GM12878 (cell line): ENCODE measurements around the gene C3orf20. TPM values are rescaled to one million over a fixed set of nuclear protein-coding genes. Genes with fewer than 3 reads are reported as not detected.

Experiments
- ATAC-seq: fragments of 200-7000 bp; cut with Tn5 transposase; 3 replicates; pipeline ENCODE4 v1.9.1; 2020; ENCODE audit warnings: mild to moderate bottlenecking, moderate library complexity
- BruUV-seq: library from RNA; stranded (reverse); fragments of 400-500 nt; replicated peaks from 2 replicates; lab custom pipeline; 2021; lab: Mats Ljungman, UMichigan
- CTCF ChIA-PET: fragments of 300-600 bp; sonication (Branson Sonifier 250); formaldehyde crosslinking; extraction: SDS; loops from one replicate; lab custom pipeline; 2021; ENCODE audit warnings: inconsistent platforms; lab: Yijun Ruan, JAX
- POLR2A ChIA-PET: fragments of 350-600 bp; formaldehyde crosslinking; extraction: SDS; loops from one replicate; lab custom pipeline; 2021; ENCODE audit warnings: inconsistent platforms; lab: Charles Lee
- RAD21 ChIA-PET: fragments of 300-600 bp; sonication (Branson Sonifier 250); formaldehyde crosslinking; loops from one replicate; lab custom pipeline; 2023; ENCODE audit warnings: antibody characterized with exemption; ENCODE audit not compliant: unreplicated experiment; lab: Charles Lee
- SMC1A ChIA-PET: fragments of 300-600 bp; sonication (Branson Sonifier 250); formaldehyde crosslinking; loops from one replicate; lab custom pipeline; 2023; ENCODE audit not compliant: unreplicated experiment, uncharacterized antibody; lab: Charles Lee
- DNase-seq: peaks from one replicate; pipeline ENCODE4 v3.0.0-alpha.2; 2011; ENCODE audit warnings: low read depth, low spot score
- FAIRE-seq: peaks from 3 replicates; lab custom pipeline; 2011; peaks lifted over from hg19 to GRCh38; lab: Jason Lieb, UNC
- H2AFZ ChIP-seq: 2 replicates; pipeline ENCODE4 v1.6.0; 2011; ENCODE audit warnings: low read depth, low read length, control low read depth; ENCODE audit not compliant: control insufficient read depth
- H3K27ac ChIP-seq: 2 replicates; pipeline ENCODE4 v1.5.1; 2011; ENCODE audit warnings: control low read depth; ENCODE audit not compliant: control insufficient read depth, insufficient read depth
- H3K27me3 ChIP-seq, 2 experiments: replicated peaks in 1 of 2; 2 replicates each; pipeline versions ENCODE4 v1.6.0 to v1.6.1; 2011; ENCODE audit warnings: low read length in 1 of 2; ENCODE audit not compliant: control insufficient read depth in 2 of 2, insufficient read depth in 2 of 2
- H3K36me3 ChIP-seq, 2 experiments: 2 replicates each; pipeline ENCODE4 v1.5.1; 2011; ENCODE audit warnings: low read length in 1 of 2; ENCODE audit not compliant: control insufficient read depth in 2 of 2, insufficient read depth in 2 of 2
- H3K4me1 ChIP-seq: 2 replicates; pipeline ENCODE4 v1.6.1; 2011; ENCODE audit warnings: mild to moderate bottlenecking, low read length, moderate library complexity, mixed read lengths; ENCODE audit not compliant: control insufficient read depth, insufficient read depth
- H3K4me2 ChIP-seq: 2 replicates; pipeline ENCODE4 v1.6.0; 2011; ENCODE audit warnings: control low read depth; ENCODE audit not compliant: control insufficient read depth, insufficient read depth
- H3K4me3 ChIP-seq: fragments of 200-600 bp; sonication (generic); 2 replicates; pipeline ENCODE4 v1.5.1; 2016
- H3K79me2 ChIP-seq: 2 replicates; pipeline ENCODE4 v1.6.0; 2011; ENCODE audit warnings: low read length; ENCODE audit not compliant: control insufficient read depth, insufficient read depth
- H3K9ac ChIP-seq: 2 replicates; pipeline ENCODE4 v1.8.0; 2011; ENCODE audit warnings: low read length, control low read depth, mixed read lengths; ENCODE audit not compliant: control insufficient read depth, insufficient read depth
- H3K9me3 ChIP-seq: replicated peaks from 3 replicates; pipeline ENCODE4 v1.5.1; 2011; ENCODE audit warnings: mild to moderate bottlenecking, low read length; ENCODE audit not compliant: control insufficient read depth, insufficient read depth
- H4K20me1 ChIP-seq: 2 replicates; pipeline ENCODE4 v1.6.0; 2011; ENCODE audit not compliant: control insufficient read depth, insufficient read depth
- CHD1 ChIP-seq: IDR thresholded peaks from 2 replicates; pipeline ENCODE4 v1.6.1; 2012; ENCODE audit warnings: low read depth, low read length, improper control_type of control experiment
- FOS ChIP-seq: IDR thresholded peaks from 3 replicates; pipeline ENCODE4 v1.6.1; 2011; ENCODE audit warnings: borderline replicate concordance; ENCODE audit not compliant: insufficient read length; ENCODE audit errors: extremely low read depth
- IRF4 ChIP-seq: IDR thresholded peaks from 2 replicates; pipeline ENCODE4 v1.6.1; 2011; ENCODE audit warnings: low read depth, low read length
- MEF2B ChIP-seq: fragments of 450-650 bp; IDR thresholded peaks from 2 replicates; pipeline ENCODE4 v1.6.1; 2018; ENCODE audit warnings: mild to moderate bottlenecking, moderate library complexity; ENCODE audit not compliant: partially characterized antibody, poor library complexity, severe bottlenecking
- NR2C2 ChIP-seq: IDR thresholded peaks from 2 replicates; pipeline ENCODE4 v1.6.1; 2011; ENCODE audit warnings: borderline replicate concordance, low read depth; ENCODE audit not compliant: control insufficient read depth, insufficient read length
- SRF ChIP-seq, 2 experiments: IDR thresholded peaks; 2 replicates each; pipeline ENCODE4 v1.6.1; 2011; ENCODE audit warnings: low read depth in 2 of 2, low read length in 2 of 2, mild to moderate bottlenecking in 1 of 2, moderate library complexity in 1 of 2
- TBL1XR1 ChIP-seq: IDR thresholded peaks from 2 replicates; pipeline ENCODE4 v1.6.1; 2012; ENCODE audit warnings: low read depth, low read length, improper control_type of control experiment
- TCF3 ChIP-seq: IDR thresholded peaks from 2 replicates; pipeline ENCODE4 v1.6.1; 2012; ENCODE audit warnings: low read depth, mild to moderate bottlenecking, low read length, borderline replicate concordance; ENCODE audit not compliant: insufficient read depth
- ZSCAN29 ChIP-seq: fragments of 450-650 bp; IDR thresholded peaks from 2 replicates; pipeline ENCODE4 v1.6.1; 2017; ENCODE audit warnings: mild to moderate bottlenecking, moderate library complexity
- ZZZ3 ChIP-seq: IDR thresholded peaks from 2 replicates; pipeline ENCODE4 v1.6.1; 2011; ENCODE audit warnings: low read depth; ENCODE audit not compliant: control insufficient read depth, insufficient read length
- WGBS: methylation state at CpG from one replicate; pipeline ENCODE4 v1.1.6; 2016; ENCODE audit warnings: low lambda C conversion rate; ENCODE audit not compliant: insufficient replicate concordance, insufficient coverage; ENCODE audit errors: missing lambda C conversion rate; 5-methylcytosine and 5-hydroxymethylcytosine counted together
- in situ Hi-C: fragments of 300-500 bp; cut with MboI; formaldehyde crosslinking; loops from 9 replicates; pipeline ENCODE4 v1.14.3; 2018; ENCODE audit warnings: mixed read lengths
- intact Hi-C: fragments of 100-400 bp; cut with micrococcal nuclease; formaldehyde crosslinking; loops from one replicate; pipeline ENCODE4 v1.14.2; 2022; ENCODE audit not compliant: unreplicated experiment
- polyA plus RNA-seq, 11 experiments: library from polyadenylated mRNA; depleted of rRNA in 4 of 11; unstranded in 6 of 11; stranded (reverse) in 5 of 11; fragments of >200 nt; fragmentation: Nextera tagmentation in 4 of 11; fragmentation: Illumina TruSeq in 1 of 11; extraction: Ambion mirVana in 4 of 11; extraction: Trizol in 1 of 11; gene quantifications; 1 replicate in 1 of 11; 2 replicates in 10 of 11; pipeline versions ENCODE4 v1.2.1 to v1.2.3, GENCODE V29; 2011 to 2016; ENCODE audit warnings: inconsistent platforms in 2 of 11, missing spikeins in 2 of 11, low read depth in 1 of 11
- total RNA-seq, 4 experiments: library from RNA; depleted of rRNA in 3 of 4; stranded (reverse); fragments of >200 nt in 3 of 4; fragmentation: Illumina TruSeq in 1 of 4; extraction: Trizol in 1 of 4; gene quantifications; 2 replicates each; pipeline versions ENCODE4 v1.2.1 to v1.2.3, GENCODE V29; 2013 to 2021
- TF ChIP-seq, protein P1 (sequence below): fragments of 450-650 bp; IDR thresholded peaks from 2 replicates; pipeline ENCODE4 v1.6.1; 2017; ENCODE audit warnings: mild to moderate bottlenecking
- TF ChIP-seq, protein P2 (sequence below): fragments of 450-650 bp; IDR thresholded peaks from 2 replicates; pipeline ENCODE4 v1.6.1; 2016; ENCODE audit warnings: mild to moderate bottlenecking

The C3orf20 gene
- total and polyA plus RNA-seq, 10 of the 15 experiments (the other 5 are each of a cell fraction or from before 2014, with no cell fraction given): 0.05 to 2.9 (median 1.0) TPM

DNA sequence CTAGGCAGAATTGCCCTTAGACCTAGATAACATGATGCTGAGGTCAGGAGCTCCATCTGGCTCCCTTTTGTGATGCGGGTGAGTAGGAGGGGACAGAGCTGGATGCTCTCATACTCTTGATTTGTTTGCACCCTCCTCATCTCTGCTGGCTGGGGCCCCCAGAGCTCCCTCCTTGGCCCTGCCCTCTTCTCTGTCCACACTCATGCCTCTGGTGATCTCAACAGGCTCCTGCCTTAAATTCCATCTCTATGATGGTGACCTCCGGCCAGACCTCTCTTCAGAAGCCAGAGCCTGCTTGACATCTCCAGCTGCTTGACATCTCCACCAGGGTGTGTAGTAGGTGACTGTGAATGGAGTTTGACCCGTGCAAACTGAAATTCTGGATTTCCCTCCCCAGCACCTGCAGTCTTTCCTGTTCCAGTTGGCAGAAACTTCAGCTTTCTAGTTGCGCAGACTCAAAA lies 139.5 kb downstream of the C3orf20 start (continued):
- no peak for TF ChIP-seq SRF (IDR thresholded peaks at IDR 0.05; ENCODE audit: low read depth in 2 of 2, low read length in 2 of 2)

DNA sequence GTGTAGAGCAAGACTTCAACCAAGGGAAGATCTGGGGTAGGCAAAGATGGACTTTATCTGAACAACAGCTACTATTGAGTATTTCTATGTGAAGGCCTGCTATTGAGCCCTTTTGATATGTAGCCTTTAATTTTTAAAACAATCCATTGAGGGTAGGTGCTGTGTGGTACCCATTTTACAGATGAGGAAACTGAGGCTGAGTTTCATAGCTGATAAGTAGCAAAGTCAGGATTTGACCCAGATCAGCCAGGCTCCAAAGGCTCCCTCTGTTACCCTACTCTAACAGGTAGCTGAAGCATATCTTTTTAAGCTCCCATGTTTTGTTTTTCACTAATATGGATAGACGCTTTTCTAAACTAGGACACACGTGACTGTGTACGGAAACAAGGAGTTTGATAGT lies 141.4 kb downstream of the C3orf20 start:
- H3K27me3 ChIP-seq: peaks cover 9 to 20% of the 10 kb centered on the region in 2 experiments
- no TSS peak for BruUV-seq
- ChIA-PET POLR2A (interaction anchor here (0.6 kb wide), 1 partner anchor 11 kb away, joined by 5 read pairs; no protein-coding TSS in a partner anchor), CTCF (interaction anchor here (0.7 to 1.2 kb wide), 2 partner anchors 9 to 1364 kb away, joined by 3 read pairs; no protein-coding TSS in a partner anchor), RAD21 (no interaction called here), SMC1A (interaction anchor here (1.2 to 1.3 kb wide), 2 partner anchors 35 to 77 kb away, joined by 4 to 5 read pairs; no protein-coding TSS in a partner anchor)
- H3K9ac ChIP-seq: no peak overlapping the region
- H3K79me2 ChIP-seq: no peaks in the 10 kb centered on the region
- no peak overlapping the region for H3K4me3 ChIP-seq
- no peak overlapping the region for H2AFZ ChIP-seq
- no peak for FAIRE-seq
- no peaks in the 10 kb centered on the region for H3K9me3 ChIP-seq
- no peaks in the 10 kb centered on the region for H3K4me1 ChIP-seq
- in situ Hi-C loops: no loop called here
- no peak for DNase-seq
- intact Hi-C loops: no loop called here
- no peak overlapping the region for H3K4me2 ChIP-seq
- no peaks in the 10 kb centered on the region for H3K36me3 ChIP-seq
- no peak overlapping the region for H3K27ac ChIP-seq
- whole genome bisulfite sequencing: 28% methylated on average over 3 of the region's 3 CpGs
- TF ChIP-seq, protein P1, sequence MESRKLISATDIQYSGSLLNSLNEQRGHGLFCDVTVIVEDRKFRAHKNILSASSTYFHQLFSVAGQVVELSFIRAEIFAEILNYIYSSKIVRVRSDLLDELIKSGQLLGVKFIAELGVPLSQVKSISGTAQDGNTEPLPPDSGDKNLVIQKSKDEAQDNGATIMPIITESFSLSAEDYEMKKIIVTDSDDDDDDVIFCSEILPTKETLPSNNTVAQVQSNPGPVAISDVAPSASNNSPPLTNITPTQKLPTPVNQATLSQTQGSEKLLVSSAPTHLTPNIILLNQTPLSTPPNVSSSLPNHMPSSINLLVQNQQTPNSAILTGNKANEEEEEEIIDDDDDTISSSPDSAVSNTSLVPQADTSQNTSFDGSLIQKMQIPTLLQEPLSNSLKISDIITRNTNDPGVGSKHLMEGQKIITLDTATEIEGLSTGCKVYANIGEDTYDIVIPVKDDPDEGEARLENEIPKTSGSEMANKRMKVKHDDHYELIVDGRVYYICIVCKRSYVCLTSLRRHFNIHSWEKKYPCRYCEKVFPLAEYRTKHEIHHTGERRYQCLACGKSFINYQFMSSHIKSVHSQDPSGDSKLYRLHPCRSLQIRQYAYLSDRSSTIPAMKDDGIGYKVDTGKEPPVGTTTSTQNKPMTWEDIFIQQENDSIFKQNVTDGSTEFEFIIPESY: no peak
- TF ChIP-seq ZZZ3 (no peak), ZSCAN29 (no peak), TBL1XR1 (no peak), FOS (no peak), TCF3 (no peak), MEF2B (no peak), IRF4 (no peak), NR2C2 (no peak), CHD1 (no peak)
- TF ChIP-seq, protein P2, sequence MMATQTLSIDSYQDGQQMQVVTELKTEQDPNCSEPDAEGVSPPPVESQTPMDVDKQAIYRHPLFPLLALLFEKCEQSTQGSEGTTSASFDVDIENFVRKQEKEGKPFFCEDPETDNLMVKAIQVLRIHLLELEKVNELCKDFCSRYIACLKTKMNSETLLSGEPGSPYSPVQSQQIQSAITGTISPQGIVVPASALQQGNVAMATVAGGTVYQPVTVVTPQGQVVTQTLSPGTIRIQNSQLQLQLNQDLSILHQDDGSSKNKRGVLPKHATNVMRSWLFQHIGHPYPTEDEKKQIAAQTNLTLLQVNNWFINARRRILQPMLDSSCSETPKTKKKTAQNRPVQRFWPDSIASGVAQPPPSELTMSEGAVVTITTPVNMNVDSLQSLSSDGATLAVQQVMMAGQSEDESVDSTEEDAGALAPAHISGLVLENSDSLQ: no peak
- H4K20me1 ChIP-seq: no peaks in the 10 kb centered on the region
- ATAC-seq: no peak
